ENCODE measurements around the gene CT47C1.
A peak's percentile ranks its signal among the peaks of the same experiment; 100 is the strongest.

Gene CT47C1

DNA sequence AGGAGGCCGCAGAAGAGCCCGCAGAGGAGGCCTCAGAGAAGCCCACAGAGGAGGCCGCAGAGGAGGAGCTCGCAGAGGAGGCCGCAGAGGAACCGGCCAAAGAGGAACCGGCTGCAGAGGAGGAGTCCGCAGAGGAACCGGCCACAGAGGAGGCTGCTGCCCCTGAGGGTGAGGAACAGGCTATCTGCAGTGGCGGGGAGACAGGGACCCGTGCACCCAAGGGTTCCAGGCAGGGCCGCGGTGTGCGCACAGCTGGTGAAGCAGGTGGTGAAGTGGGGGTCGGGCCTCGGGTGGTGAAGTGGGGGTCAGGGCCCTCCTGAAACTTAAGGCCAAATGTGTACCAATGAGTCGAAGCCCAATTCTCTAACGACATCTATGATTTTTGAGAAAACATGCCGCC is 1.1 kb downstream of the CT47C1 start:
- no peak for DNase-seq (ENCODE audit: low spot score)

GRCh38 chrX:119075270-119076025 is 2.7 kb downstream of the CT47C1 start:
- no peak for DNase-seq (ENCODE audit: low spot score)

DNA sequence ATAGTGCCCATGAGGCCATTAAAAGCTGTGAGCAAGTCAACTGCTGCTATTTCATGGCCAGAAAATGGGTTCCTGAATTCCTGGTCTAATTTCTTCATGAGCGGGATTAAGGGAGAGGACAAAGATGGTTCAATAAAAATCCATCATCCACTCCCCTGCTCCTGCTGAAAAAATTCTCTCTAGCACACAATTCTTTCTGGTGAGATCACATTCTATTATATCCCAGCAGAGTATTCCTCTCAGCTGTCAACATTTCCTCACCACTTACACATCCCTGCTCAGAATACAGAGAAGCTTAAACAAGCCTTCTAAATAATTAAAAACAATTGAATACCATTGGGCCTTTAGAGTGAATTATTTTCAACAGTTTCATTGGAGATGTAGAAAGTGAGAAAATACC is 9.5 kb downstream of the CT47C1 start:
- no peak for DNase-seq (ENCODE audit: low spot score)

DNA sequence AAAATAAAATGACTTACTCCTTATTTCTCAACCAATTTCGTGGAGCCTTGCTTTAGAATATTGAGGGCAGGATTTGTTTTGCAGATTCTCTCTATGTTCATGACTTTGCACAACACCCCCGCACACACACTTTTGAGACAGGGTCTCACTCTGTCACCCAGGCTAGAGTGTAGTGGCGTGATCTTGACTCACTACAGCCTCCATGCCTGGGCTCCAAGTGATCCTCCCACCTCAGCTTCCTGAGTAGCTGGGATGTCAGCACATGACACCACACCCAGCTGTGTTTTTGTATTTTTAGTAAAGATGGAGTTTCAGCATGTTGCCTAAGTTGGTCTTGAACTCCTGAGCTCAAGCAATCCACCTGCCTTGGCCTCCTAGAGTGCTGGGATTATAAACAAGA is 12.0 kb downstream of the CT47C1 start:
- no peak for DNase-seq (ENCODE audit: low spot score)

DNA sequence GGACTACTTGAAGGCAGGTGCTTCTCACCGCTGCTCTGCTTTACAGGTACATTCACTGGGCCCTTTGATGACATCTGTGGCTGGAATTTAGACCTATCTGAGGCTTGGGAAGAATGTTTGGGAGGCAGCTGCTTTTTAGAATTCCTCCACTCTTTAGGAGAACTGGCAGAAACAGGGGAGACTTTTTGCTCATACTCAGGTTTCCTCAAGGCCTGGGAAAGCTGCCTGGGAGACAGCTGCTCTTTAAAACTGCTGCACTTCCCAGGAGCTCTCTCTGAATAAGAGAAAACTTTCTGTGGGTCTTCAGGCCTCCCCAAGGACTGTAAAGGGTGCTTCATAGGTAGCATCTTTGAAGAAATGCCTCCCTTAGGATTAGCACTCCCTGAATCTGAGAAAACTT is 14.3 kb downstream of the CT47C1 start:
- no peak for DNase-seq (ENCODE audit: low spot score)

DNA sequence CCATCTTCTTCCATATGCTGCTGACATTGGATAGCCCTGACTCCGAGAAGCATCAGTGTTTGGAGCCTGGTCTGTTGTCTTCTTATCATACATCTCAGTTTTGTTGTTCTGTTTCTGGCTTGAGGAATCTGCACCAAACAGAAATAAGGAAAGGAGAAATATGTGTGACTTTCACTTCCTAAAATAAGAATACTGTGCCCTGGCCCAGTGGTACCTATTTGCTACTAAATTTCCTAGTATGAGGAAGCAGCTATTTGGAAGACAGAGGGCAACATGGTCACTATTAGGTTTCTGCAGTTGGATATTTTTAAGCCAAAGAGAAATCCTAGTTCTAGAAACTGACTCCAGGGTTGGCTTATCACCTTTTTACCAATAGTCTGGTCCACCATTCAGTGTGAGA is 16.8 kb downstream of the CT47C1 start:
- no peak for DNase-seq (ENCODE audit: low spot score)

DNA sequence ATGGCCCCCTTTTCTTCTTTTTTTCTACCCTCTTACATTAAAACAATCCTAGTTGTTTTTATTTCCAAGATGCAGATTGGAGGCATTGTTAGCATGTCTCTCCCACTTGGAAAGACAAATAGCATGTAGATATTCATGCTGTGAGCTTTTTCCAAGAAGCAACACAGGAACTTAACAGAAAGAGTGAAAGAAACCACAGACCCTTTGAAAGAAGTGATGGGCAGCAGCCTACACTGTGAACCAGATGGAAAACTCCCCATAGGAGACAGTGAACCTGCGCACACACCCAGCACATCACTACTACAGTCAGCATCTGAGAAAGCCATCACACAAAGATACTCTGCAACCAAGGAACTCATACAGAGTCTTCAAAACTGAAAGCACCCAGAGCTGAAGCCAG is 17.8 kb downstream of the CT47C1 start:
- DNase-seq (ENCODE audit: low spot score) = no peak

DNA sequence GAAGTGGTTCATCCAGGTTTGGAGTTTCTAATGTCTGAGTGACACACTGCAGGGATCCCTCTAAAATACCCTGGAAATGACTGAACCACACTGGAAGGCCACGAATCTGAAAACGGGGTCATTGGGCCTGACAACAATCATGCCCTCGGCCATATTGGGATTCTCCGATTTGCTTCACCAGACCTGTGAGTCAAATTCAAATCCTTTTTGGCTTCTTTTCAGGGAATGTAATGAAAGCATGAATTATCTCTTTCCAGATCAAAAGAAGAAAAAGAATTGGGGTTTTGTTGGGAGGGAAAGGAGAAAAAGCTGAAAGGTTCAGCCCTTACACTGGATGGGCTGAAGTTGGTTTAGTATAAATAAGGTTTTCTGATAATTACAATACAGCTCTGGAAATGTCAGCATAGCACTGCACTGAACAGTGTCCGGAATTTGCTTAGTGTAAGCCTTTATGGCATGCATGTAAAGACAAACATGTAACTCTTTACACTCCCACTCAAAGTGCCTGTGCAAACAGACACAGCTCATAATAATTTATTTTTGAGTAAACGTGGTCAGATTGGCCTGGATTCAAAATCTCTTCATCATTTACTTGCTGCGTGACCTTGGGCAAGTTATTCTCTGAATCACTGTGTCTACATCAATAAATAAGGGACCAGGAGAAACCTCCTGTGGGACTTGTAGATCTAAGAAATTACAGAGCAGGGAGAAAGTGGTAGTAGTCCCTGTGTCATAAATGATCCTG is 21.4 kb downstream of the CT47C1 start:
- DNase-seq (ENCODE audit: low spot score) = no peak

DNA sequence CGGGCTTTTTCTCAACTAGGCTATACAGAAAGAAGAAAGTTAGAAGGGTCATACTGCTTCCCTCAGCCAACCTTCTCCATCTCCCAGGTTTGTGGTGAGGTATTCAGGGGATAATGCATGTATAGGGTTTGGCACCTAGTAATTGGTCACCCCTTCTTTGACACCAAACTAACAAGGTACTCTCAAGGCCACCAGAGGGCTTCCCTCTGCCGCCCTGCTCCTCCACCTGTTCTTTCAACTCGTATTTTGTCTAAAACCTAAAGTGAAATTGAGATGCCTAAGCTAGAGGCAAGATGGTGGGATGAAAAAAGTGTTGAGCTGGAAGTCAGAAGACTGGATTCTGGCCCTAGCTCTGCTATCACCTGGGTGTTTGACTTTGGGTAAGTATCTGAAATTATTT is 22.0 kb downstream of the CT47C1 start:
- no peak for DNase-seq (ENCODE audit: low spot score)

DNA sequence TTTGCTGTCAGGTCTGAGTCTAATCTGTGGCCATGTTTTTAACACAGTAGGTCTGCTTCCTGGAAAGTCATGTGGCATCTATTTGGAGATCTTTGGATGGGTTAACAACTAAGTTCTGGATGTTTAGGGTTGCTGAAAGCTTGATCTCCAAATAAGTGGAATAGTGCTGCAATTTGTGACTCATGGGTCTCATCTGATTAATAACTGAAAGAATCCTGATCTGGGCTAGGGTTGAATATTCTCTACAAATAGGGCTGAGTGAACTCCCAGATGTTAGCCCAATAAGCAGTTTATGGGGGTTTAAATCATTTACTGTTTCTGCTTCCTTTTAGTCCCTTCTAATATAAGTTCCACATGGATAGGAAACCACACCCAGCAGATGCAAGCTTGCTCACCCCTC is 23.1 kb downstream of the CT47C1 start:
- DNase-seq (ENCODE audit: low spot score) = no peak

GRCh38 chrX:119101168-119101567 is 28.4 kb downstream of the CT47C1 start:
- DNase-seq (ENCODE audit: low spot score) = no peak

DNA sequence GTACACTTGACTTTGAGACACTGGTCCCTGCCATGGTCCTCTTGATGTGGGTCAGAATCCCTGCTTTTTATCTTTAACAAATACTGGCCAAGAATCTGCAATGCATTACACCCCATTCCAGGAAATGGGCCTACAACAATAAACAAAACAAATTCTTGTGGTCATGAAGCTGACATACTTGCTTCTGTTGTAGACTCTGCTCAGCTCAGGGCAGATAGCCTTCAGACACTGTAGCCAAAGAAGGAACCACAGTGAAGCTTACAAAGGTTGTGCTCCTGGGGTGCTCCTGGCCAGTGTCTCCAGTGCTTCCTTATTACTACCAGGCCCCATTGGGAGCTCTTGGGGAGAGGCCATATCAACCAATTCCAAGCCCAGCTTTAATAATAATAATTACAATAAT is 33.0 kb downstream of the CT47C1 start:
- no peak for DNase-seq (ENCODE audit: low spot score)

GRCh38 chrX:119107206-119107605 is 34.4 kb downstream of the CT47C1 start:
- DNase-seq (ENCODE audit: low spot score) = no peak

- peak; percentile 32 for DNase-seq (ENCODE audit: low spot score)
Measured at GRCh38 chrX:119118780-119119395, 46.1 kb downstream of the CT47C1 start.

- DNase-seq (ENCODE audit: low spot score) = no peak
Measured at GRCh38 chrX:119121341-119121740, 48.5 kb downstream of the CT47C1 start.
